Measurements from ENCODE around the gene TMPRSS6. TPM values are rescaled to one million over a fixed set of nuclear protein-coding genes. Genes with fewer than 3 reads are reported as not detected.

The TMPRSS6 gene
- total RNA-seq, 6 experiments from 2014 or later: not detected

DNA sequence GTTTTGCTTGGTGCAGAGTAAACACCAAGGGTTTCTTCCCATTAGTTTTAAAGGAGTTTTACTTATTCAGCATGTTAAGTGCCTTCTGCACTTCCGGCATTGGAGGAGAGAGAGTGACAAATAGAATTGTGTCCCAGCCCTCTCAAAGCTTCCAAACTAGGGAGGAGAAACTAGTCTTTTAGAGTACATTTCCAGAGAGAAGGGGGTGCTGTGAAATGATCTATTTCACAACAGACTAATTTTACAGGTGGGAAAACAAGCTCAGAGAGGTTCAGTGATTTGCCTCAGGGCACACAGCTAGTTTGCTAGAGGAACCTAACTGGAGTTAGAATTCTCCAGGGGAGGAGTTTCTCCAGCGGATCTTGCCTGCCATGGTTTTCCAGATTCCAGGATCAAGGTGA is 77.4 kb downstream of the TMPRSS6 start:
- no peak for DNase-seq
- H3K9me3 Mint-ChIP-seq: no peaks in the 10 kb centered on the region
- H3K36me3 Mint-ChIP-seq (ENCODE audit: low read depth): no peaks in the 10 kb centered on the region
- TF ChIP-seq, protein P1, sequence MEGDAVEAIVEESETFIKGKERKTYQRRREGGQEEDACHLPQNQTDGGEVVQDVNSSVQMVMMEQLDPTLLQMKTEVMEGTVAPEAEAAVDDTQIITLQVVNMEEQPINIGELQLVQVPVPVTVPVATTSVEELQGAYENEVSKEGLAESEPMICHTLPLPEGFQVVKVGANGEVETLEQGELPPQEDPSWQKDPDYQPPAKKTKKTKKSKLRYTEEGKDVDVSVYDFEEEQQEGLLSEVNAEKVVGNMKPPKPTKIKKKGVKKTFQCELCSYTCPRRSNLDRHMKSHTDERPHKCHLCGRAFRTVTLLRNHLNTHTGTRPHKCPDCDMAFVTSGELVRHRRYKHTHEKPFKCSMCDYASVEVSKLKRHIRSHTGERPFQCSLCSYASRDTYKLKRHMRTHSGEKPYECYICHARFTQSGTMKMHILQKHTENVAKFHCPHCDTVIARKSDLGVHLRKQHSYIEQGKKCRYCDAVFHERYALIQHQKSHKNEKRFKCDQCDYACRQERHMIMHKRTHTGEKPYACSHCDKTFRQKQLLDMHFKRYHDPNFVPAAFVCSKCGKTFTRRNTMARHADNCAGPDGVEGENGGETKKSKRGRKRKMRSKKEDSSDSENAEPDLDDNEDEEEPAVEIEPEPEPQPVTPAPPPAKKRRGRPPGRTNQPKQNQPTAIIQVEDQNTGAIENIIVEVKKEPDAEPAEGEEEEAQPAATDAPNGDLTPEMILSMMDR (IDR thresholded peaks at IDR 0.05): no peak
- peaks cover 12% of the 10 kb centered on the region for H3K27me3 Mint-ChIP-seq (ENCODE audit: insufficient read depth)
- no peaks in the 10 kb centered on the region for H3K4me1 Mint-ChIP-seq (ENCODE audit: low read depth)
- H3K4me3 Mint-ChIP-seq: no peak overlapping the region
- H3K27ac Mint-ChIP-seq: no peak overlapping the region

DNA sequence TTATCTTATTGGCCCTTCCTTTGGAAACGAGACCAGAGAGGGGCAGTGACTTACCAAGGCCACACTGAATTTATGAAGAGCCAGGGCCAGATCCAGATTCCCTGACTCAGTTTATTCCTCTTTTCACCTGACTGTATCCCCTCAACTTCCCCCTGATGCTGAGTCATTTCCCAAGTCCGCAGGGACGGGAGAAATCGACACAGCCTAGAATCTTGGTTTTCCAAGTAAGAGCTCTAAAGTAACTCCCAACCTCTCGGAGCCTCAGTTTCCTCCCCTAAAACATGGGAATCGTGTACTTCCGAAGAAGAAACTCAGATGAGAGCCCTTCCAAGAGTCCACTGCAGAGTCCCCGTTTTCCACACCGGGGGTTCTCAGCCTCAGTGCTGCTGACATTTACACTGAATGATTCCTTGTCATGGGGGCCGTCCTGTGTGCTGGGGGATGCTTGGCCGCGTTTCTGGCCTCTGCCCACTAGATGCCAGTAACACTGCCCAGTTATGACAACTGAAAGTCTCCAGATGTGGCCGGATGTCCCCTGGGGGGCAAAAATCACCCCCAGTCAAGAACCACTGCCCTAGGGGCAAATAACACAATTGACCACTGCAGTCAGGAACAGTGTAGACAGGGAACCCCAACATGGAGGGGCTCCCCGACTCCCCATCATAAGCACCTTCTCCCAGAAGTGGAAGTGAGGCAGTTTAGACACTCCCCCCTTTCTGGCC is 78.8 kb downstream of the TMPRSS6 start:
- H3K9me3 Mint-ChIP-seq: no peaks in the 10 kb centered on the region
- no peaks in the 10 kb centered on the region for H3K4me1 Mint-ChIP-seq (ENCODE audit: low read depth)
- no peak overlapping the region for H3K27ac Mint-ChIP-seq
- no peak for DNase-seq
- TF ChIP-seq, protein P1 (IDR thresholded peaks at IDR 0.05): no peak; the same call in 1 of the 2 replicates
- 0 out of 2 replicates have a peak, but pooled peaks cover 2% of the 10 kb centered on the region for H3K27me3 Mint-ChIP-seq (ENCODE audit: insufficient read depth)
- H3K4me3 Mint-ChIP-seq: no peak overlapping the region
- 0 out of 2 replicates have a peak, but pooled peaks cover under 1% of the 10 kb centered on the region for H3K36me3 Mint-ChIP-seq (ENCODE audit: low read depth)

DNA sequence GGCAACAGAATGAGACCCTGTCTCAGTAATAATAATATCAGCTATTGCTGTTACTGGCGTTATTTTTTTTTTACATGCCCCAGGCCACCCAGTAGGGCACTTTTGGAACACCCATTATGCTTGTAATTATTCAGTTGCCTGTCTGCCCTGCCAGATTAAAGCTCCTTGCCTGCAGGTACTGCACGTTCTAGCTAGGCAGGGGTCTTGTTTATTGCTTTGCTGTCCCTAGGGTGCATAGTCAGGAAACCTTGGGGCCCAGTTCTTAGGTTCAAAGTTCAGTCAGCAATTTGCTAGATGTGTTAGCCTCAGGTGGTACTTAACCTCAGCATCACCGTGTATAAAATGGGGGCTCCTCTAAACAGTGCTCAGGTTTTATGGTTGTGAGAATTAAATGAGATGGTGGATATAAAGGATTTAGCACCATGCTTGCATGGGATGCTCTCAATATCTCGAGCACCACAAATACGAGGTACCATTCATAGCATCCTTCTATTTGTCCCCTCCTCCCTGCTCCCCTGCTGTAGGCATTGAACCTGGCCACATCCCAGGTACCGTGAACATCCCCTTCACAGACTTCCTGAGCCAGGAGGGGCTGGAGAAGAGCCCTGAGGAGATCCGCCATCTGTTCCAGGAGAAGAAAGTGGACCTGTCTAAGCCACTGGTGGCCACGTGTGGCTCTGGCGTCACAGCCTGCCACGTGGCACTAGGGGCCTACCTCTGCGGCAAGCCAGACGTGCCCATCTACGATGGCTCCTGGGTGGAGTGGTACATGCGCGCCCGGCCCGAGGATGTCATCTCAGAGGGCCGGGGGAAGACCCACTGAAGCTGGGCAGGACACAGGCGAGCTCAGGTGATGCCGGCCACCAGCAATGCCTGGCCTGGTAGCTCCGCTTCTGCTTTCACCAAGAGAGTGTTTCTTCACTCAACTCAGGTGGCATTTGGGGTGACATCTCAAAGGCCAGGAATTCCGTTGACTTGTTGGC is 80.5 kb downstream of the TMPRSS6 start:
- TF ChIP-seq, protein P1 (IDR thresholded peaks at IDR 0.05): no peak
- peaks cover 5% of the 10 kb centered on the region; the same call in 1 of the 2 replicates for H3K27me3 Mint-ChIP-seq (ENCODE audit: insufficient read depth)
- H3K4me3 Mint-ChIP-seq: no peak overlapping the region
- H3K4me1 Mint-ChIP-seq (ENCODE audit: low read depth): no peaks in the 10 kb centered on the region
- no peaks in the 10 kb centered on the region for H3K9me3 Mint-ChIP-seq
- DNase-seq: no peak
- H3K27ac Mint-ChIP-seq: no peak overlapping the region
- peaks cover 10% of the 10 kb centered on the region; the same call in 1 of the 2 replicates for H3K36me3 Mint-ChIP-seq (ENCODE audit: low read depth)

DNA sequence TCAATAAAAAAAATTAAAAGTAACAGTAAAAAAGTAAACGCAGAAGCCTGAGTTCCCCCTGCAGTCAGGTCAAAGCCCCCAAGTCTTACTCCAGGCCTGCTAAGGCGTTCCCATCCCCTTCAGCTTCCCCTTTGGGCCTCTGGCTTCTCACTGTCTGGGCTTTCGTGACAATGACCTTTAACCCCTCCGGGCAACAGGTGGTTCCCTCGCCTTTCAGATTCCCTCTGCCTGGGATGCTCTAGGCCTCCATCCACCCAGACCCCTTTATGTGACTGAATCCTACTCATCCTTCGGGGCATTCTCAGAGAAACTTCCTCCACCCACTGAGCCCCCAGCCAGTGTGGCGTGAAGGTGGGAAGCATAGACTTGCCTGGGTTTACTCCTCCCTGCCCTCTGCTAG is 82.0 kb downstream of the TMPRSS6 start:
- H3K27ac Mint-ChIP-seq: no peak overlapping the region
- peaks cover 10% of the 10 kb centered on the region; the same call in 1 of the 2 replicates for H3K36me3 Mint-ChIP-seq (ENCODE audit: low read depth)
- H3K4me3 Mint-ChIP-seq: no peak overlapping the region

DNA sequence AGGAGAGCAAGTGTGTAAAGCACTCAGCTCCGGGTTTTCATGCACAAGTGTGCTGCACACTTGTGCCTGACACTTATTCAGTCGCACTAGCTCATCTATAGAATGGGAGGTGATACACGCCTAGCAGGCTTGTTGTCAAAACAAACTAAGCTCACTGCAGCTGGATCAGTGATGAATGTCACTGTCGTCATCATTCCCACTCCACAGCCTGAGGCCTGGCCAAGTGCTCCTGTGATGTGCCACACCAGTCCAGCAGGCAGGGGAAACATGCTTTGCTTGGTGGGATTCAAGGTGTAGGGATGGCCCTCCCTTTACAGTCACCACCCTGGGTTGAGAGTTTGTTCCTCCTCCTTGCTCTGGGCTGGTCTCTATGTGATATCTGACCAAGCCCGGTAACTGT is 83.2 kb downstream of the TMPRSS6 start:
- Mint-ChIP-seq H3K4me1 (ENCODE audit: low read depth) (peaks cover 6% of the 10 kb centered on the region; the same call in 1 of the 2 replicates), H3K9me3 (no peaks in the 10 kb centered on the region), H3K27me3 (ENCODE audit: insufficient read depth) (peaks cover 3% of the 10 kb centered on the region; the same call in 1 of the 2 replicates), H3K27ac (no peak overlapping the region), H3K4me3 (no peak overlapping the region), H3K36me3 (ENCODE audit: low read depth) (peaks cover 10% of the 10 kb centered on the region; the same call in 1 of the 2 replicates)
- TF ChIP-seq, protein P1 (IDR thresholded peaks at IDR 0.05): no peak
- DNase-seq: no peak

More for the DNA sequence above, 82.0 kb downstream of the TMPRSS6 start:
- H3K27me3 Mint-ChIP-seq (ENCODE audit: insufficient read depth): peaks cover 5% of the 10 kb centered on the region; the same call in 1 of the 2 replicates
- no peaks in the 10 kb centered on the region for H3K9me3 Mint-ChIP-seq
- H3K4me1 Mint-ChIP-seq (ENCODE audit: low read depth): no peaks in the 10 kb centered on the region
- DNase-seq: no peak
- TF ChIP-seq, protein P1 (IDR thresholded peaks at IDR 0.05): no peak

Measured in HFFc6 (cell line).